IPS-15b (cell line): ENCODE measurements around the gene SUPT5H.
"Not testable (repeated sequence)": the region's sequence is repeated elsewhere in the genome, so short reads cannot be mapped to it uniquely, and the experiment has no call there.

Experiments used
- H3K27me3 ChIP-seq: one replicate; pipeline ENCODE4 v1.6.1; 2013; ENCODE audit warnings: low read length; ENCODE audit not compliant: control insufficient read depth, insufficient read depth
- H3K36me3 ChIP-seq: one replicate; pipeline ENCODE4 v1.6.1; 2013; ENCODE audit warnings: low read length; ENCODE audit not compliant: control insufficient read depth, insufficient read depth
- H3K4me1 ChIP-seq: one replicate; pipeline ENCODE4 v1.6.1; 2013; ENCODE audit warnings: mild to moderate bottlenecking, low read length; ENCODE audit not compliant: control insufficient read depth, insufficient read depth
- H3K4me3 ChIP-seq: one replicate; pipeline ENCODE4 v1.5.1; 2013; ENCODE audit warnings: low read depth, low read length
- H3K9ac ChIP-seq: one replicate; pipeline ENCODE4 v1.6.1; 2013; ENCODE audit warnings: low read depth, mild to moderate bottlenecking, low read length
- H3K9me3 ChIP-seq: one replicate; pipeline ENCODE4 v1.6.1; 2013; ENCODE audit warnings: mild to moderate bottlenecking, low read length; ENCODE audit not compliant: control insufficient read depth, insufficient read depth

SUPT5H gene

DNA sequence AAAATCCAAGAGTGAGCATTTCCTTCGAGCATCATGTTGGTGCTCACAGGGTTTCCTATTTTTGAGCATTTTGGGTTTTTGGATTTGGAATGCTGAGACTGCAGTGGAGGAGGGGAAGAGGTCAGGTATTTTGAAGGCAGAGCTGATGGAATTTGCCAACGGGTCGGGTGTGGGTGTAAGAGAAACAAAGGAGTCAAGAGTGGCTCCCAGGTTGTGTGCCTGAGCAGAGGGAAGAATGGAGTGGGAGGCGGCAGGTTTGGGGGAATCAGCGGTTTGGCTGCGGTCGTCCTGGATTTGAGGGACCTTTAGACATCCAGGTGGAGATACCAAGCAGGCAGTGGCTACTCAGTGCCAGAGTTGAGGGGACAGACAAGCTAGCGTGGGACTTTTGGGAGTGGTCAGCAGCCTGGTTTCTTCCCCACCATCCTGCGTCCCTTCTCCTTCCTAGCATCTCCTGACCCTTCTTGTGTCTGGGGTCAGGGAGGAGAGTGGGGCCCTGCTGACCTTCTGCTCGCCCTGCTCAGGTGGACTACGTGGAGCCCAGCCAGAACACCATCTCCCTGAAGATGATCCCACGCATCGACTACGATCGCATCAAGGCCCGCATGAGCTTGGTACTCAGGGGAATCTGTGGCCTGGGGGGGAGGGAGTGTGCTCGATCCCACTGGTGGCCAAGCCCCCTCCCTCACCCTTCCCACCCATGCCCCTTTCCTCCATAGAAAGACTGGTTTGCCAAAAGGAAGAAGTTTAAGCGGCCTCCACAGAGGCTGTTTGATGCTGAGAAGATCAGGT is 20.8 kb downstream of the SUPT5H start:
- H3K9me3 ChIP-seq = no peaks in the 10 kb centered on the region
- no peaks in the 10 kb centered on the region for H3K4me1 ChIP-seq
- H3K9ac ChIP-seq = no peak overlapping the region
- no peak overlapping the region for H3K4me3 ChIP-seq
- H3K27me3 ChIP-seq = no peaks in the 10 kb centered on the region
- peaks cover 53% of the 10 kb centered on the region for H3K36me3 ChIP-seq

GRCh38 chr19:39467941-39468340 is 22.6 kb downstream of the SUPT5H start:
- Histone ChIP-seq H3K27me3 (no peaks in the 10 kb centered on the region), H3K4me1 (no peaks in the 10 kb centered on the region), H3K9me3 (no peaks in the 10 kb centered on the region), H3K36me3 (peaks cover 69% of the 10 kb centered on the region), H3K4me3 (no peak overlapping the region), H3K9ac (no peak overlapping the region)

GRCh38 chr19:39469036-39469435 is 23.7 kb downstream of the SUPT5H start:
- Histone ChIP-seq H3K9me3 (no peaks in the 10 kb centered on the region), H3K4me3 (no peak overlapping the region), H3K9ac (no peak overlapping the region), H3K36me3 (peaks cover 80% of the 10 kb centered on the region), H3K4me1 (no peaks in the 10 kb centered on the region), H3K27me3 (no peaks in the 10 kb centered on the region)

- peaks cover 84% of the 10 kb centered on the region for H3K36me3 ChIP-seq
- no peaks in the 10 kb centered on the region for H3K4me1 ChIP-seq
- H3K27me3 ChIP-seq = no peaks in the 10 kb centered on the region
- H3K9me3 ChIP-seq = no peaks in the 10 kb centered on the region
- H3K9ac ChIP-seq = no peak overlapping the region
- no peak overlapping the region for H3K4me3 ChIP-seq
These were observed 24.2 kb downstream of the SUPT5H start for GRCh38 chr19:39469567-39469966.

GRCh38 chr19:39470724-39471339 is 25.4 kb downstream of the SUPT5H start:
- no peak overlapping the region for H3K4me3 ChIP-seq
- no peak overlapping the region for H3K9ac ChIP-seq
- H3K36me3 ChIP-seq = peaks cover 89% of the 10 kb centered on the region
- no peaks in the 10 kb centered on the region for H3K4me1 ChIP-seq
- H3K27me3 ChIP-seq = no peaks in the 10 kb centered on the region
- no peaks in the 10 kb centered on the region for H3K9me3 ChIP-seq

DNA sequence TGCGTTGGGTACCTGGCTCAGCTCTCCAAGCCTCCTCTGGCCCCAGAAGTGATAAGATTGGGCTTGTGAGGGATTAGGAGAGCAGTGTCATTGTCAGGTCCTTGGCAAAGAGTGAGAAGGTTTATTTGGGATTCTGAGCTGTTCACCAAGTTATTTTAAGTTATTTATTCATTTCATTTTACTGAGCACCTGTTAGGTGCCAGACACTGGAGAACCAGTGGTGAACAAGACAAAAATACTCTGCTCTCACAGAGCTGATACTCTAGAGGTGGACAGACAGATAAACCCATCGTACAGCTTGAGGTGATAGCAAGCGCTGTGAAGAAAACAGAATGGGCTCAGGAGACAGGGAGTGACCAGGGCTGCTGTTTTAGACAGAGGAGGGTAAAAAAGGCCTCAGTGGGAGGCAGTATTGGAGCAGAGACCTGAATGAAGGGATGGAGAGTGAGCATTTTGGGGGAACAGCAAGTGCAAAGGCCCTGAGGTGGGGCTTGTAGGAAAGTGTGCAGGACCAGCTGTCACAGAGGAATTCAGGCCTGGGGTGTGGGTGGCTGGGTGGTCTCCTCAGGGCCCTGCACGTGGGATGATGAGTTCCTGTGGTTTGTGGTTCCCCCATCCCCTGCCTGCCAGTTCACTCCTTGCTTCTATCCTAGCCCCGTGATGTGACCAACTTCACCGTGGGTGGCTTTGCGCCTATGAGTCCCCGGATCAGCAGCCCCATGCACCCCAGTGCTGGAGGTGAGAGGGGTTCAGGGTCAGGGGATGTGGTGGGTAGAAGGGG is 26.6 kb downstream of the SUPT5H start:
- H3K9me3 ChIP-seq = no peaks in the 10 kb centered on the region
- H3K9ac ChIP-seq = no peak overlapping the region
- H3K4me3 ChIP-seq = no peak overlapping the region
- peaks cover 84% of the 10 kb centered on the region for H3K36me3 ChIP-seq
- no peaks in the 10 kb centered on the region for H3K27me3 ChIP-seq
- no peaks in the 10 kb centered on the region for H3K4me1 ChIP-seq

GRCh38 chr19:39472746-39473442 is 27.5 kb downstream of the SUPT5H start:
- H3K4me3 ChIP-seq = no peak overlapping the region
- H3K9me3 ChIP-seq = no peaks in the 10 kb centered on the region
- H3K4me1 ChIP-seq = no peaks in the 10 kb centered on the region
- H3K36me3 ChIP-seq = peaks cover 77% of the 10 kb centered on the region
- H3K9ac ChIP-seq = no peak overlapping the region
- no peaks in the 10 kb centered on the region for H3K27me3 ChIP-seq

DNA sequence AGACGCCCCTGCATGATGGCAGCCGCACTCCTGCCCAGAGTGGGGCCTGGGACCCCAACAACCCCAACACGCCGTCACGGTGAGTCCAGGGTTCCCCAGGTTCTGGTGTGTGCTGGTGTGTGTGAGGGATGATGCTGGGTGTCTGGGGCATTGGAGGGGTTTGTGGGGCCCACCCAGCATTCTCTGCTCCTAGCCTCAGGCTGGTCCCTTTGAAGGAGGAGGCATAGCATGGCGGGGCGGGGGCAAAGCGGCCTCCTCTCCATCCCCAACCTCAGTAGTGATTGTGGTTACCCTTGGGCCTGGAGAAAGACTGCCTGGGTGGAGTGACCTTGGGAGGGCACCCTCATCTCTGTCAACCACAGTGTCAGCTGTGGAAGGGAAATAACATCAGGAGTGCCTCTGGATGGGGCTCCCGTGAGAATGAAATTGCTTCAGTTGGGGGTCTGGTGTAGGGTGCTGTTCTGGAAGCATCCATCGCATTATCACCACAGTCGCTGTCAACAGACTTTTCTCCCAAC is 28.1 kb downstream of the SUPT5H start:
- Histone ChIP-seq H3K4me1 (no peaks in the 10 kb centered on the region), H3K36me3 (peaks cover 71% of the 10 kb centered on the region), H3K27me3 (no peaks in the 10 kb centered on the region), H3K4me3 (no peak overlapping the region), H3K9ac (no peak overlapping the region), H3K9me3 (no peaks in the 10 kb centered on the region)

- no peak overlapping the region for H3K4me3 ChIP-seq
- no peak overlapping the region for H3K9ac ChIP-seq
- no peaks in the 10 kb centered on the region for H3K27me3 ChIP-seq
- no peaks in the 10 kb centered on the region for H3K4me1 ChIP-seq
- H3K9me3 ChIP-seq = no peaks in the 10 kb centered on the region
- peaks cover 64% of the 10 kb centered on the region for H3K36me3 ChIP-seq
These were observed 28.8 kb downstream of the SUPT5H start for GRCh38 chr19:39474139-39474620.

DNA sequence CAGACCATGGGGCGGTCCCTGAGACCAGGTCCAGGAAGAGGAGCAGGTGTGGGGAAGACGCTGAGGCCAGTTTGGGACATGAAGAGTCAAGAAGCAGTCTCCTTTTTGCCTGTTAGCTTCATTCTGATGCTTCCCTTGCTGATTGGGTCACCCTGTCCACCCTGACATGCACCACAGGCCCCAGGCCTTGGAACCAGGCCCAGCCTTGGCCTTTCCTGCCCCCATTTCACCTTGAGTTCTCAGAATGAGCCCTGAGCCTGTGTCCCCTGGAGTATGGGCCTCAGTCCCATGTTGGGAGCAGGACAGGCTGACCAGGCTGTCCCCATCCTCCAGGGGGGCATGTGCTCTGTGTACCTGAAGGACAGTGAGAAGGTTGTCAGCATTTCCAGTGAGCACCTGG is 30.4 kb downstream of the SUPT5H start:
- Histone ChIP-seq H3K9ac (no peak overlapping the region), H3K4me1 (no peaks in the 10 kb centered on the region), H3K4me3 (no peak overlapping the region), H3K9me3 (no peaks in the 10 kb centered on the region), H3K27me3 (no peaks in the 10 kb centered on the region), H3K36me3 (peaks cover 53% of the 10 kb centered on the region)

DNA sequence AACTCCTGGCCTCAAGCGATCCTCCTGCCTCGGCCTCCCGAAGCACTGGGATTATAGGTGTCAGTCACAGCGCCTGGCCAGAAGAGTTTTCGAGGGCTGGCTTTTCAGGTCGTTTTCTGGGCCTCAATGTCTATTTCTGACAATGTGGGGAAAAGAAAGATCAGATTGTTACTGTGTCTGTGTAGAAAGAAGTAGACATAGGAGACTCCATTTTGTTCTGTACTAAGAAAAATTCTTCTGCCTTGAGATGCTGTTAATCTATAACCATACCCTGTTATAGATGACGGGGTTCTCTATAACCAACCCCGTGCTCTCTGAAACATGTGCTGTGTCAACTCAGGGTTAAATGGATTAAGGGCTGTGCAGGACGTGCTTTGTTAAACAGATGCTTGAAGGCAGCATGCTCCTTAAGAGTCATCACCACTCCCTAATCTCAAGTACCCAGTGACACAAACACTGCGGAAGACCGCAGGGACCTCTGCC is 34.0 kb downstream of the SUPT5H start:
- H3K9ac ChIP-seq, H3K4me1 ChIP-seq, H3K4me3 ChIP-seq, H3K9me3 ChIP-seq, H3K27me3 ChIP-seq: not testable (repeated sequence)
- peaks cover 26% of the 10 kb centered on the region for H3K36me3 ChIP-seq
